Measurements from ENCODE around the gene ZNF593OS.
A peak's percentile ranks its signal among the peaks of the same experiment; 100 is the strongest.

ZNF593OS gene

DNA sequence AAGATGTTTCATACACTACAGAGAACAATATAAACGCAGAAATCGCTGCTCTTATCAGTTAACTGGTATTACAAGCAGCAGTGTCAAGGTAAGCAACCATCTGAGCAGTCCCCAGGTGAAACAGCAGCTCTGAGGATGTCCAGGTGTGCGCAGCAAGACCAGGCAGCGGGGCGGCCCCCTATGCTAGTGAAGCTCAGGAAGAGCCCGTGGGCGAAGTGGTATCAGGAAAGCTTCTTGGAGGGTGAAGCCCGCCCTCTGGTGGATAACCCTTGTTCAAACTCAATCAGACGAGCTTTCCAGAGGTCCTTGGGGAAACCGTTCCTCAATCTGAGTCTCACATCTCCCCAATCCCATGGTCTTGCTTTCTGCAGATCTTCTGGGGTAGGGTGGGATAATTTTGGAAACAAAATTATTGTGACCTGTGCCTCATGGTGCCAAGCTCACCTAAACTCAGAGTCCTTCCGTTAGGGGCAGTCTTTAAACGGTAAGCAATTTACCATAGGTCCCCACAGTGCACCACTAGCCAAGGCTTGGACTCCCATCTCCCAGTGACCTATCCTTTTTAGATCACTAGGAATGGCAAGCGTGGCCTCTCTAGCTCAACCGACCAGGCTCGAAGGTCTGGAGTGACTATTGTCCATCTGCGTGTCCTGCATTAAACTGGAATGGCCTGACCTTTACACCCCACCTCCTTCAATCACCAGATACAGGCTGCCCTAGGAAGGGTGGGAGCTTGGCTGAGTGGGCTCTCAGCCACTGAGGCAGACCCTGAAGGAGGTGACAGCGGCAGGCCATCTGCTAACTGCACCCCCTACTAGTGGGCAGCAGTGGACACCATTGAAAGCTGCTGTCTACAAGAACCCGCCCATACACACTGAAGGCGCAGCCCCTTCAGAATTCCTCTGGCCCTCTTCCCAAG, 26.3 kb downstream of the ZNF593OS start:
- Mint-ChIP-seq H3K9me3 (no peaks in the 10 kb centered on the region), H3K4me3 (no peak overlapping the region), H3K36me3 (ENCODE audit: insufficient read depth) (peaks cover 1% of the 10 kb centered on the region), H3K27ac (ENCODE audit: low read depth) (no peak overlapping the region), H3K4me1 (peaks cover 5% of the 10 kb centered on the region), H3K27me3 (peaks cover 47% of the 10 kb centered on the region)
- ATAC-seq (replicated peaks; ENCODE audit: extremely low read depth, poor library complexity, severe bottlenecking) (peak; percentile 73), DNase-seq (ENCODE audit: low spot score in 2 of 2) (peak; percentile 56 to 58)

GRCh38 chr1:26142159-26142558, 29.5 kb downstream of the ZNF593OS start:
- Mint-ChIP-seq H3K27ac (ENCODE audit: low read depth) (no peak overlapping the region), H3K9me3 (no peaks in the 10 kb centered on the region), H3K4me3 (no peak overlapping the region), H3K36me3 (ENCODE audit: insufficient read depth) (peaks cover 1% of the 10 kb centered on the region), H3K27me3 (peaks cover 23% of the 10 kb centered on the region), H3K4me1 (peaks cover 11% of the 10 kb centered on the region)
- DNase-seq (ENCODE audit: low spot score in 2 of 2) (no peak), ATAC-seq (replicated peaks; ENCODE audit: extremely low read depth, poor library complexity, severe bottlenecking) (no peak)

DNA sequence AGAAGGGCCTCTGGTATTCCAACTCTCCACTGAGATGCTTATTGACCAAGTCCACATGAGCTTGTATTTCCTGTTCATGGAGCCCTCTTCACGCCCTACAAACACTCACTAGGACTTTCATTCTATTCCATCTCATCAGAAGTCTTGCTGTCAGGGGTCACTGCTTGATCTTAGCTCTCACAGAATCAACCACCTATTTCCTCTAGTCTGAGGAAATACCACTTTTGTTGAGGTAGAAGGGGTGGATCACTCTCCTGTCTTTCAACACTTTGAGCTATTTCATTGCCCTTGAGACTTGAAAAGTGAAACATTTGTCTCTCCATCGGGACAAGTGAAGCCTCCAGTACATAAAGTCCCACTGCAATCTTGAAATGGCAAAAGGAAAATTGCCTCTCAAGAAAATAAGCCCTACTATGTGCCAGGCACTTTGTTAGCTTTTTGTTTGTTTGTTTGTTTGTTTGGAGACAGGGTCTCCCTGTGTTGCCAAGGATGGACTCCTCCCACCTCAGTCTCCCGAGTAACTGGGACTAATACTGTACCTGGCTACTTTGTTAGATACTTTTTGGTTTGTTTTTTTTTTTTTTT, 32.6 kb downstream of the ZNF593OS start:
- DNase-seq (ENCODE audit: low spot score in 2 of 2) (no peak), ATAC-seq (replicated peaks; ENCODE audit: extremely low read depth, poor library complexity, severe bottlenecking) (no peak)
- Mint-ChIP-seq H3K4me3 (no peak overlapping the region), H3K27me3 (peaks cover 7% of the 10 kb centered on the region), H3K36me3 (ENCODE audit: insufficient read depth) (peaks cover 1% of the 10 kb centered on the region), H3K27ac (ENCODE audit: low read depth) (no peak overlapping the region), H3K4me1 (peaks cover 6% of the 10 kb centered on the region), H3K9me3 (no peaks in the 10 kb centered on the region)

DNA sequence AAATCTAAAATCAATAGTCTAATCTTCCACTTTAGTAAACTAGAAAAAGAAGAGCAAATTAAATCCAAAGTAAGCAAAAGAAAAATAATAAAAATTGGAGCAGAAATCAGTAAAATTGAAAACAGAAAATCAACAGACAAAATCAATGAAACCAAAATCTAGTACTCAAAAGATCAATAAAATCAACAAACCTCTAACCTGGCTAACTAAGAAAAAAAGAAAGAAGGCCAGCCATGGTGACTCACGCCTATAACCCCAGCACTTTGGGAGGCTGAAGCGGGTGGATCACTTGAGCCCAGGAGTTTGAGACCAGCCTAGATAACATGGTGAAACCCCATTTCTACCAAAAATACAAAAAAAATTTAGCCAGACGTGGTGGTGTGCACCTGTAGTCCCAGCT, 37.2 kb downstream of the ZNF593OS start:
- H3K4me3 Mint-ChIP-seq = no peak overlapping the region

DNA sequence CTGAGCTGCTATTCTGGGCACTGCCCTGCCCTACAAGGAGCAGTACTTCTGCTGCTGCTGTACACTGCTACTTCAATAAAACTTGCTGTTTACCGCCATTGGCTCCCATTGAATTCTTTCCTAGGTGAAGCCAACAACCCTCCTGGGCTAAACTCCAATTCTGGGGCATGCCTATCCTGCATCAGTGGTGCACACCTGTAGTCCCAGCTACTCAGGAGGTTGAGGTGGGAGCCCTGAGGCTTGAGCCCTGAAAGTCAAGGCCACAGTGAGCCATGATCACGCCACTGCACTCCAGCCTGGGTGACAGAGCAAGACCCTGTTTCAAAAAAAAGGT, 38.8 kb downstream of the ZNF593OS start:
- peaks cover 15% of the 10 kb centered on the region for H3K27me3 Mint-ChIP-seq
- DNase-seq (ENCODE audit: low spot score in 2 of 2) (no peak), ATAC-seq (replicated peaks; ENCODE audit: extremely low read depth, poor library complexity, severe bottlenecking) (no peak)
- peaks cover 3% of the 10 kb centered on the region for H3K4me1 Mint-ChIP-seq
- peaks cover 2% of the 10 kb centered on the region for H3K36me3 Mint-ChIP-seq (ENCODE audit: insufficient read depth)
- H3K27ac Mint-ChIP-seq (ENCODE audit: low read depth) = no peak overlapping the region
- no peaks in the 10 kb centered on the region for H3K9me3 Mint-ChIP-seq
- no peak overlapping the region for H3K4me3 Mint-ChIP-seq

More for the DNA sequence above, 37.2 kb downstream of the ZNF593OS start:
- no peak for DNase-seq (ENCODE audit: low spot score in 2 of 2)
- Mint-ChIP-seq H3K36me3 (ENCODE audit: insufficient read depth) (no peaks in the 10 kb centered on the region), H3K27ac (ENCODE audit: low read depth) (no peak overlapping the region), H3K27me3 (peaks cover 11% of the 10 kb centered on the region), H3K9me3 (no peaks in the 10 kb centered on the region), H3K4me1 (peaks cover 6% of the 10 kb centered on the region)
- no peak for ATAC-seq (replicated peaks; ENCODE audit: extremely low read depth, poor library complexity, severe bottlenecking)

GRCh38 chr1:26132128-26132833, 39.4 kb downstream of the ZNF593OS start:
- DNase-seq (ENCODE audit: low spot score in 2 of 2) (no peak), ATAC-seq (replicated peaks; ENCODE audit: extremely low read depth, poor library complexity, severe bottlenecking) (no peak)
- no peak overlapping the region for H3K27ac Mint-ChIP-seq (ENCODE audit: low read depth)
- no peaks in the 10 kb centered on the region for H3K9me3 Mint-ChIP-seq
- H3K36me3 Mint-ChIP-seq (ENCODE audit: insufficient read depth) = peaks cover 2% of the 10 kb centered on the region
- peaks cover 8% of the 10 kb centered on the region for H3K4me1 Mint-ChIP-seq
- peaks cover 20% of the 10 kb centered on the region for H3K27me3 Mint-ChIP-seq
- no peak overlapping the region for H3K4me3 Mint-ChIP-seq

- DNase-seq (ENCODE audit: low spot score in 2 of 2) = no peak
- no peak for ATAC-seq (replicated peaks; ENCODE audit: extremely low read depth, poor library complexity, severe bottlenecking)
- Mint-ChIP-seq H3K36me3 (ENCODE audit: insufficient read depth) (peaks cover 6% of the 10 kb centered on the region), H3K27me3 (peaks cover 20% of the 10 kb centered on the region), H3K4me3 (no peak overlapping the region), H3K4me1 (peaks cover 16% of the 10 kb centered on the region), H3K27ac (ENCODE audit: low read depth) (no peak overlapping the region), H3K9me3 (no peaks in the 10 kb centered on the region)
Measured at GRCh38 chr1:26130695-26131094, 40.9 kb downstream of the ZNF593OS start.

DNA sequence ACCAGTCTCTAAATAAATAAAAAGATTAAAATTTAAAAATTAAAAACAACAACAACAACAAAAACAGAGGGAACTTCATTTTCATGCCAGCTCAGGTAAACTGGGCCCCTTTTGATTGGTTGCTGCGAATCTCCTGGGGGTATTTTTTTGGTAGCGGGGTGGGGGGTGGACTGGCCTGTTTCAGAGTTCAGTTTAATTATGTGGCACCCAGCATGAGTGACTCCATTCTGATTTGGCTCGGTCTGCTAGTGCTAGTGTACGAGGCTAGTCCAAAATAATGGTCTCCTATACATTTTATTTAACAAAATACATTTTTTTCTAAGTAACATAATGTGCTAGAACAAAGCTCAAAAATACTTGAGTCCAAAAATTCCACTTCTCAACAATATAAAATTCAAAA, 41.9 kb downstream of the ZNF593OS start:
- ATAC-seq (replicated peaks; ENCODE audit: extremely low read depth, poor library complexity, severe bottlenecking) (no peak), DNase-seq (ENCODE audit: low spot score in 2 of 2) (no peak)
- H3K4me1 Mint-ChIP-seq = peaks cover 16% of the 10 kb centered on the region
- peaks cover 20% of the 10 kb centered on the region for H3K27me3 Mint-ChIP-seq
- no peak overlapping the region for H3K27ac Mint-ChIP-seq (ENCODE audit: low read depth)
- H3K4me3 Mint-ChIP-seq = no peak overlapping the region
- H3K9me3 Mint-ChIP-seq = no peaks in the 10 kb centered on the region
- H3K36me3 Mint-ChIP-seq (ENCODE audit: insufficient read depth) = peaks cover 6% of the 10 kb centered on the region

DNA sequence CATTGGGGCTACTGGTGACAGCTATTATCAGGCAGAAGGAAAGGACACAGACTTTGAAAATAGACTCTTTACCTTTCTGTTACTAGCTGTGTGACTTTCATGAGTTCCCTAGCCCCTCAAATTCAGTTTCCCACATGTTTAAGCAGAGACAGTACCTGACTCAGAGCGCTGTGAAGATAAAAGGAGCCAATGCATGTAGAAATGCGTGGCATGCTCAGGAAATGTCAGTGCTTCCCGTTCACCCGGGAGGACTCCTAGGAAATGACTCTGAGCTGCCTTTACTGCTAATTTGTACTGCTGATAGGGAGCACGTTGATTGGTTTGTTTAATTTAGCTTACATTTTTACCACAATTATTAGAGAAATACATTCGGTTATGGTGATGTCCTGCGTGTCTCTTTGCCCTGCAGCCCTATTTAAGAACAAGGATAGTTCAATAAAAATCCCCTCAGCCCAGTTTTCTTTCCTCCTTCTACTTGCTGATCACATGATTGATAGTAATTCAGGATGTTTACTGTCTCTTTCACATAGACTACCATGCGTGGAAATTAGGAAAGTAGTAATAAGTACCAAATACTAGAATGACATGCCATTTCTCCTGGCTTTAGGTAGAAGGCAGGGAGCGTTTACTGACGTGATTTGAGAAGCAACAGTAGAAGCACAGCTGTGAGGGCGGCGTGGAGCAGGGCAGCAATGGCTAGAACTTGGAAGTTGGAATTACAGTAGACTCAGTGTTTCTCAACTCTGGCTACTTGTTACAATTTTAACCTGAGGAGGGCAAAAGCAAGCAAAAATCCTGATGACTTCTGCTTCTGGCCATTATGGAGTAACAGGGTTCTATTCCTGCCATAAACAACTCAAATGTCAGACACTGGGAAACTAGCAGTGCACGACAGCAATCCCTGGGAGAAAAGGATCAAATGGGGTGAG, 44.1 kb downstream of the ZNF593OS start:
- Mint-ChIP-seq H3K4me1 (peaks cover 16% of the 10 kb centered on the region), H3K9me3 (no peaks in the 10 kb centered on the region), H3K27me3 (peaks cover 20% of the 10 kb centered on the region), H3K27ac (ENCODE audit: low read depth) (no peak overlapping the region), H3K4me3 (no peak overlapping the region), H3K36me3 (ENCODE audit: insufficient read depth) (peaks cover 8% of the 10 kb centered on the region)
- no peak for ATAC-seq (replicated peaks; ENCODE audit: extremely low read depth, poor library complexity, severe bottlenecking)
- DNase-seq (ENCODE audit: low spot score in 2 of 2) = no peak

- DNase-seq (ENCODE audit: low spot score in 2 of 2) (peak in 1 of 2 donors; percentile 69), ATAC-seq (replicated peaks; ENCODE audit: extremely low read depth, poor library complexity, severe bottlenecking) (peak; percentile 100)
- peak overlapping the region; percentile 79 for H3K27ac Mint-ChIP-seq (ENCODE audit: low read depth)
- peaks cover 13% of the 10 kb centered on the region for H3K36me3 Mint-ChIP-seq (ENCODE audit: insufficient read depth)
- peaks cover 16% of the 10 kb centered on the region for H3K4me1 Mint-ChIP-seq
- H3K4me3 Mint-ChIP-seq = peak overlapping the region; percentile 43
- H3K9me3 Mint-ChIP-seq = no peaks in the 10 kb centered on the region
- peaks cover 16% of the 10 kb centered on the region for H3K27me3 Mint-ChIP-seq
Measured at GRCh38 chr1:26126321-26127084, 45.1 kb downstream of the ZNF593OS start.

- Mint-ChIP-seq H3K4me1 (peaks cover 16% of the 10 kb centered on the region), H3K36me3 (ENCODE audit: insufficient read depth) (peaks cover 13% of the 10 kb centered on the region), H3K4me3 (peak overlapping the region; percentile 43), H3K9me3 (no peaks in the 10 kb centered on the region), H3K27ac (ENCODE audit: low read depth) (peak overlapping the region; percentile 79), H3K27me3 (peaks cover 11% of the 10 kb centered on the region)
- DNase-seq (ENCODE audit: low spot score in 2 of 2) = no peak
- no peak for ATAC-seq (replicated peaks; ENCODE audit: extremely low read depth, poor library complexity, severe bottlenecking)
Measured at GRCh38 chr1:26125946-26126320, 45.7 kb downstream of the ZNF593OS start.
